Measurements from ENCODE around the gene LY6G6D. TPM values are rescaled to one million over a fixed set of nuclear protein-coding genes. Genes with fewer than 3 reads are reported as not detected.

LY6G6D gene
- total and polyA plus RNA-seq, 2 of the 13 experiments (the other 11 are each of a cell fraction or from before 2014, with no cell fraction given) = not detected

- TF ChIP-seq ZBED4 (CRISPR knock-in tag; IDR thresholded peaks at IDR 0.05; ENCODE audit: borderline replicate concordance) = no peak; the same call in 1 of the 2 replicates
- TF ChIP-seq ELF1 (CRISPR knock-in tag; IDR thresholded peaks at IDR 0.05) = peak; percentile 35
- 0 out of 2 replicates have a peak, but pooled peaks have one; percentile 72 for TF ChIP-seq KLF13 (CRISPR knock-in tag; IDR thresholded peaks at IDR 0.05)
- TF ChIP-seq RFXAP (CRISPR knock-in tag; IDR thresholded peaks at IDR 0.05; ENCODE audit: borderline replicate concordance) = peak; percentile 98
- no peak for TF ChIP-seq ZNF674 (CRISPR knock-in tag; IDR thresholded peaks at IDR 0.05; ENCODE audit: low read depth)
- TF ChIP-seq ZNF441 (CRISPR knock-in tag; IDR thresholded peaks at IDR 0.05; ENCODE audit: borderline replicate concordance) = peak; percentile 94
- TF ChIP-seq IRX3 (CRISPR knock-in tag; IDR thresholded peaks at IDR 0.05; ENCODE audit: borderline replicate concordance, low read depth) = peak; percentile 99
- TF ChIP-seq NCOR1 (IDR thresholded peaks at IDR 0.05; ENCODE audit: borderline replicate concordance, low read length) = peak; percentile 98
- peak; percentile 99 for TF ChIP-seq ZNF563 (CRISPR knock-in tag; IDR thresholded peaks at IDR 0.05)
- TF ChIP-seq ZNF512 (CRISPR knock-in tag; IDR thresholded peaks at IDR 0.05) = 0 out of 2 replicates have a peak, but pooled peaks have one; percentile 6
- peak; percentile 94; the same call in 1 of the 2 replicates for TF ChIP-seq PREB (CRISPR knock-in tag; IDR thresholded peaks at IDR 0.05)
- no peak for TF ChIP-seq ZNF513 (CRISPR knock-in tag; conservative IDR thresholded peaks at IDR 0.05)
- peak; percentile 94; the same call in 1 of the 2 replicates for TF ChIP-seq ZNF660 (CRISPR knock-in tag; IDR thresholded peaks at IDR 0.05; ENCODE audit: borderline replicate concordance, low read depth)
Observed at GRCh38 chr6:31739639-31740396, 24.7 kb downstream of the LY6G6D start, which contains the start of gene MSH5 (continued).

All from HepG2 (cell line).